ENCODE results near the gene UTS2R.
A peak's percentile ranks its signal among the peaks of the same experiment; 100 is the strongest.

UTS2R gene

GRCh38 chr17:82390015-82390859, 18.7 kb downstream of the UTS2R start:
- no peak for DNase-seq

GRCh38 chr17:82390860-82391435, 19.4 kb downstream of the UTS2R start:
- no peak for DNase-seq

- DNase-seq, result no peak
Observed at GRCh38 chr17:82391496-82392066, 20.0 kb downstream of the UTS2R start.

GRCh38 chr17:82392209-82392920, 20.8 kb downstream of the UTS2R start:
- no peak for DNase-seq

- DNase-seq, result no peak
Observed at GRCh38 chr17:82392941-82393340, 21.4 kb downstream of the UTS2R start.

GRCh38 chr17:82394278-82394677, 22.7 kb downstream of the UTS2R start:
- DNase-seq, result no peak

GRCh38 chr17:82396601-82397435, 25.3 kb downstream of the UTS2R start:
- no peak for DNase-seq

GRCh38 chr17:82397449-82398335, 26.1 kb downstream of the UTS2R start:
- DNase-seq, result no peak

GRCh38 chr17:82399041-82399441, 27.5 kb downstream of the UTS2R start:
- no peak for DNase-seq

GRCh38 chr17:82399601-82400101, 28.1 kb downstream of the UTS2R start:
- no peak for DNase-seq

GRCh38 chr17:82400206-82400605, 28.6 kb downstream of the UTS2R start:
- DNase-seq, result no peak

GRCh38 chr17:82400830-82401229, 29.3 kb downstream of the UTS2R start:
- DNase-seq, result peak; percentile 18

- no peak for DNase-seq
Observed at GRCh38 chr17:82402865-82403264, 31.3 kb downstream of the UTS2R start.

GRCh38 chr17:82403662-82404660, 32.4 kb downstream of the UTS2R start:
- no peak for DNase-seq

GRCh38 chr17:82405051-82405450, 33.5 kb downstream of the UTS2R start:
- DNase-seq, result no peak

GRCh38 chr17:82406131-82406671, 34.6 kb downstream of the UTS2R start:
- no peak for DNase-seq

GRCh38 chr17:82407255-82407654, 35.7 kb downstream of the UTS2R start:
- no peak for DNase-seq

GRCh38 chr17:82408288-82408937, 36.8 kb downstream of the UTS2R start:
- no peak for DNase-seq

GRCh38 chr17:82408938-82409318, 37.4 kb downstream of the UTS2R start:
- no peak for DNase-seq
